Endothelial cell (in vitro differentiated cells): ENCODE measurements around the gene C5orf15. TPM values are rescaled to one million over a fixed set of nuclear protein-coding genes. Genes with fewer than 3 reads are reported as not detected.

ENCODE experiments used
- DNase-seq: peaks from one replicate; pipeline ENCODE4 v3.0.0; 2021; ENCODE audit warnings: low spot score
- H3K27ac Mint-ChIP-seq: one replicate; pipeline ENCODE4 v1.8.0; 2021; ENCODE audit warnings: mixed read lengths, inconsistent platforms; ENCODE audit not compliant: unreplicated experiment
- H3K27me3 Mint-ChIP-seq: one replicate; pipeline ENCODE4 v1.8.0; 2021; ENCODE audit warnings: mild to moderate bottlenecking, moderate library complexity, mixed read lengths, inconsistent platforms; ENCODE audit not compliant: unreplicated experiment
- H3K36me3 Mint-ChIP-seq: one replicate; pipeline ENCODE4 v1.8.0; 2021; ENCODE audit warnings: mild to moderate bottlenecking, low read depth, mixed read lengths, inconsistent platforms; ENCODE audit not compliant: unreplicated experiment
- H3K4me1 Mint-ChIP-seq: one replicate; pipeline ENCODE4 v1.8.0; 2021; ENCODE audit warnings: mild to moderate bottlenecking, mixed read lengths, inconsistent platforms; ENCODE audit not compliant: unreplicated experiment
- H3K4me3 Mint-ChIP-seq: one replicate; pipeline ENCODE4 v1.8.0; 2021; ENCODE audit warnings: mild to moderate bottlenecking, mixed read lengths, inconsistent platforms; ENCODE audit not compliant: unreplicated experiment
- H3K9me3 Mint-ChIP-seq: one replicate; pipeline ENCODE4 v1.8.0; 2021; ENCODE audit warnings: mixed read lengths, inconsistent platforms; ENCODE audit not compliant: unreplicated experiment
- CTCF ChIP-seq: fragments of 200-600 bp; sonication (generic); IDR thresholded peaks from one replicate; pipeline ENCODE4 v1.5.0; 2021; ENCODE audit warnings: antibody characterized with exemption; ENCODE audit not compliant: unreplicated experiment
- total RNA-seq: library from RNA; stranded (reverse); fragmentation: NEBNext Ultra II Directional; extraction: Animal tissue kit (Norgen Biotek cat#: 25700); gene quantifications from one replicate; pipeline ENCODE4 v1.2.1, GENCODE V29; 2021; ENCODE audit not compliant: unreplicated experiment

The C5orf15 gene
- total RNA-seq, 1 donor from 2014 or later, result 35.5 TPM

GRCh38 chr5:133930061-133930812 lies 38.2 kb downstream of the C5orf15 start:
- H3K27me3 Mint-ChIP-seq, result peaks cover 4% of the 10 kb centered on the region
- no peak overlapping the region for H3K4me3 Mint-ChIP-seq
- DNase-seq, result no peak
- no peak overlapping the region for H3K27ac Mint-ChIP-seq
- H3K4me1 Mint-ChIP-seq, result peaks cover 6% of the 10 kb centered on the region
- no peak for TF ChIP-seq CTCF
- no peaks in the 10 kb centered on the region for H3K9me3 Mint-ChIP-seq
- H3K36me3 Mint-ChIP-seq, result no peaks in the 10 kb centered on the region

GRCh38 chr5:133928587-133929393 lies 39.6 kb downstream of the C5orf15 start:
- no peak overlapping the region for H3K4me3 Mint-ChIP-seq

GRCh38 chr5:133927300-133928180 lies 40.9 kb downstream of the C5orf15 start:
- no peak overlapping the region for H3K4me3 Mint-ChIP-seq
- no peak for DNase-seq
- H3K27me3 Mint-ChIP-seq, result peaks cover 1% of the 10 kb centered on the region
- TF ChIP-seq CTCF, result no peak
- no peaks in the 10 kb centered on the region for H3K9me3 Mint-ChIP-seq
- H3K27ac Mint-ChIP-seq, result no peak overlapping the region
- peaks cover 10% of the 10 kb centered on the region for H3K4me1 Mint-ChIP-seq
- H3K36me3 Mint-ChIP-seq, result no peaks in the 10 kb centered on the region

More at GRCh38 chr5:133928587-133929393, 39.6 kb downstream of the C5orf15 start:
- TF ChIP-seq CTCF, result no peak
- H3K27me3 Mint-ChIP-seq, result peaks cover 3% of the 10 kb centered on the region
- H3K9me3 Mint-ChIP-seq, result no peaks in the 10 kb centered on the region
- no peaks in the 10 kb centered on the region for H3K36me3 Mint-ChIP-seq
- no peak overlapping the region for H3K27ac Mint-ChIP-seq
- peaks cover 10% of the 10 kb centered on the region for H3K4me1 Mint-ChIP-seq
- DNase-seq, result no peak

- Mint-ChIP-seq H3K27me3 (peaks cover 1% of the 10 kb centered on the region), H3K4me1 (peaks cover 10% of the 10 kb centered on the region), H3K9me3 (no peaks in the 10 kb centered on the region), H3K36me3 (no peaks in the 10 kb centered on the region), H3K27ac (no peak overlapping the region), H3K4me3 (no peak overlapping the region)
- DNase-seq, result no peak
- TF ChIP-seq CTCF, result no peak
Measured at GRCh38 chr5:133926489-133927299, 41.7 kb downstream of the C5orf15 start.
